SKM-1 treated with dmso at 0.1 percent for 144 hours (cell line): ENCODE data around the gene SPTB.

Experiments used
- DNase-seq: peaks from one replicate; lab custom pipeline; 2025; ENCODE audit not compliant: unreplicated experiment; lab: John Stamatoyannopoulos, UW

The SPTB gene

DNA sequence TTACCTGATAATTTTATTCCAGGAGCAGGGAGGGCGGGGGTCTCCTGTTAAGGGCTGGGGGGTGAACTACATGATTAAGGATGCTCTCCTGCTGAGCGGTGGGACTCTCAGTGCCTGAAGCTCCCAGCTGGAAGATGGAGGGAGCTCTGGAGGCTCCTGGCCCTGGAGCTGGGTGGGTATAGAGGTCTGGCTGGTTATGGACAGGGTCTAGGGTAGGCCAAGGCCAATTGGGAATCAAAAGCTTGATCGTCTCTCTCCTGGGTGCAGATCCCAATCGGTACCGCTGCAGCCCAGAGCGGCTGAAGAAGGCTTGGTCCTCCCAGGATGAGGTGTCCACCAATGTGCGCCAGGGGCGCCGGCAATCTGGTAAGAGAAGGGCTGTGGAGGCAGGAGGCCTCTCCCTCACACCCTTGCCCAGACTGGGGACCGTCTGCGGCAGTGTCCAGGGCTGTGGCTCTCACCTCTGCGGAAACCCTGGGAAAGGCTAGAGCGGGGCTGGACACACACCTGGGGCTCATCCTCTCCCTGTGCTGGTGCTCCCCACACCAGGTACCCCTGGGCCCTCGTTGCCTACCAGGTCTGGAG is 147.1 kb downstream of the SPTB start:
- no peak for DNase-seq

DNA sequence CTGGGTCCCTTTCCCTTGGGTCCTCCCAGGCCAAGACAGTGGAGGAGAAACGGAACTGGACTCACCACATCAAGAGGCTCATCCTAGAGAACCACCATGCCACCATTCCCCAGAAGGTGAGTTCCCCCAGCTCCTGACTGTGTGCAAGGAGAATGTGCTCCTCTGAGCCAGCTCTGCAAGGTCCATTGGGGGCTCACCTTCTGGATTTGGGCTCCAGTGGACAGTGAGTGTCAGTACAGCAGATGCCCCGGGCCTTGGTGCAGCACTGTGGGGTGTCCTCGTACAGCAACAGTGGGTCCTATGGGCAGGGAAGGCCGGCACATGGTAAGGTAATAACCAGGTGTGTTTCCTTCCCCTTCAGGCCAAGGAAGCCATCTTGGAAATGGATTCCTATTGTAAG is 147.6 kb downstream of the SPTB start:
- no peak for DNase-seq

DNA sequence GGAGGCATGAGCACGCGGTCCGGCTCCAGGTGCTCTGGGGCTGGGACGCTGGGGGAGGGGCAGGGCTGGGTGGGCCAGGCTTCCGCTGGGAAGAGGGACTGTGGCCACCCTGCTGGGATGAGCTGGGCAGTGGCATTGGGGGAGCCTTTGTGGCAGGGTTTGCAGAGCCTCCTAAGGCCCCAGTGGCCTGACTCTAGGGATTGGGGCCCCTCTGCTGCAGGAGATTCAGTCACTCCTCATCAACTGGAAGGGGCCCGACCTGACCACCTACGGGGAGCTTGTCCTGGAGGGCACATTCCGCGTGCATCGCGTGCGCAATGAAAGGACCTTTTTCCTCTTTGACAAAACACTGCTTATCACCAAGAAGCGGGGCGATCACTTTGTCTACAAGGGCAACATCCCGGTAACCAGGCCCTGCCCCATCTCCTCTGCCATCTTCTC is 148.5 kb downstream of the SPTB start:
- no peak for DNase-seq

DNA sequence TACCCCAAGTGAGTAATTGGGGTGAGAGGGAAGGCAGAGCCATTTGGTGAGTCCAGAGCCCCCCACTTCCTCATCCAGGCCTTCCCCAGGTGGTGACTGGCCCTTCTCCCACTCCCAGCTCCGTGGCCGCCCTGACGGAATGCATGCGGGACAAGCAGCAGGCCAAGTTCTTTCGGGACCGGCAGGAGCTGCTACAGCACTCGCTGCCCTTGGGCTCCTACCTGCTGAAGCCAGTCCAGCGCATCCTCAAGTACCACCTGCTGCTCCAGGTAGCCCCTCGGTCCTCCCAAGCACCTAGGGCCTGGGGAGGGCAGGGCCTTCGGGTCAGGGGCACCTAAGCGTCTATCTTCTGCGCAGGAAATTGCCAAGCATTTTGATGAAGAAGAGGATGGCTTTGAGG is 149.0 kb downstream of the SPTB start:
- DNase-seq = no peak

DNA sequence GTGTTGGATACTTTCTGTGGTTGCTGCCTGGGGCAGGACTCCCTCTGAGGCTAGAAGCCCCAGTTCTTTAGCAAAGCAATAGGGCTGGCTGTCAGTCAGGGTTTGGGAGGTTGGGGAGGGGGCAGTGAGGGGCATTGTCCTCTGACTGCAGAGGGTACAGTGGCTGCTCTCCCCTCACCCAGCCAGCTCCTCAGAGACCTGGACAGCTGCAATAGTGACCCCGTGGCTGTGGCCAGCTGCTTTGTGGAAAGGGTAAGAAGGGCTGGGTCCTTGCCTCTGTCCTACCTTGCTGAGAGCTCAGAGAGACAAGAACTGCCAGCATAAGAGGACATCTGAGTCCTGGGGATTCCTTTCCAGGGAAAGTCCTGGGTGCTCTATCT is 149.7 kb downstream of the SPTB start:
- DNase-seq = no peak

DNA sequence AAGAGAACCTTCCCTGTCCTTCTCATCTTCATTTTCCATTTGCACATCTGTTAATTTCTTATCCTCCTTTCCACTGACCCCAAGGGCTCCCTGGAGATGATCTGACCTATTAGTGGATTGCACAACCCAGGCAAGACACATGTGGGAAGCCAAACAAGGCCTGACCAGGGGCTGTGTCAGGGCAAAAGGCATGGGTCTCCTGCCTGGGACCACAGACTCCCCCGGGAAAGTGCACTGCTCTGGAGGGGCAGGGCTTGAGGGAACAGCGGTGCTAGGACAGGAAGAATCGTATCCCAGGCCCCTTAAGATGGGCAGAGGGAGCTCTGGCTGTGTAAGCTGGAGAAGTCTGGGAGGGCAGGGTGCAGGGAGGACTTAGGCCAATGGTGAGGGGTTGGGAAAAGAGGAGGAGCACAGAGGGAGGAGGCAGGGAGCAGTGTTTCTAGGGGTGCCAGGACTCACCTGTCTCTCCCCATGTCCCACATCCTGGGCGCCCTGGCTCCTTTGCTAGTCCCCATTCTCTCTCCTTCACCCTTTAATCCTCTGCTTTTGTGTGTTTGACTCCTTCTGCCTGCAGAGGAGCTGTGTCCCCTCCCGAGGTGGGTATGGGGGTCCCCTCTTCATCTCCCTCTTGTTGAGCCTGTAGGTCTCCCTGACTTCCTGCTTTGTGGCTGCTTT is 150.2 kb downstream of the SPTB start:
- DNase-seq = no peak

DNA sequence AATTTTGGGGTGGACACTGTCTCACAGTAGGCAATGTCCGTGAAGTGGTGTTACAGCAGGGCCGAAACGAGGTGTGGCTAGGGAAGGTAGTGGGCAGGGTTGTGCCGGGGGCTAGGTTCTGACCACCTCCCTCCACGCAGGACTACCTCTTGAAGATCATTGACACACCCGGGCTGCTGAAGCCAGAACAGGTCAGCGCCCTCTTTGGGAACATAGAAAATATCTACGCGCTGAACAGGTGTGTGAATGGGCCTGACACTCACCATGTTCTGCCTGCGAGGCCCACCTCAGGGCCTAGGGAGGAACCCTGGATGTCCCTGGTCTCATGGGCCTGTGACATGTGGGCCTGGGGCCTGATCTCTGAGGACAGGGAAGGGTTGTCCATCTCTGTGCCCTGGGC is 150.9 kb downstream of the SPTB start:
- DNase-seq = no peak

DNA sequence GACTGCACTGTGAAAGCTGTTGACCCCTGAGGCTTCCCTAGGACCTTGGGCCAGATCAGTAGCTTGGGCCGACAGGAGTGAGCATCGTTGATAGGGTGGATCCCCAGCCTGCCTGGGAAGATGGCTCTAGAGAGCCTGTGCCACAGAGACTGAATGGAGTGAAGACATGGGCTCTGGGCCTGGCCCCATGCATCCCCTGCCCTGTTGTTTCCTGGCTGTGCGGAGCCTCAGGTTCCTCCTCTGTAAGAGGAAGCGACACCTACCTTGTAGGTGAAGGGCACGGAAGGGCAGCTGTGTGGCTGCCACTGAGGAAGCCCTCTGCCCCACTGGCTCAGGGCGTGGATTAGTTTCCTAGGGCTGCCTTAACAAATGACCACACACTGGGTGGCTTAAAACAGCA is 151.6 kb downstream of the SPTB start:
- no peak for DNase-seq

DNA sequence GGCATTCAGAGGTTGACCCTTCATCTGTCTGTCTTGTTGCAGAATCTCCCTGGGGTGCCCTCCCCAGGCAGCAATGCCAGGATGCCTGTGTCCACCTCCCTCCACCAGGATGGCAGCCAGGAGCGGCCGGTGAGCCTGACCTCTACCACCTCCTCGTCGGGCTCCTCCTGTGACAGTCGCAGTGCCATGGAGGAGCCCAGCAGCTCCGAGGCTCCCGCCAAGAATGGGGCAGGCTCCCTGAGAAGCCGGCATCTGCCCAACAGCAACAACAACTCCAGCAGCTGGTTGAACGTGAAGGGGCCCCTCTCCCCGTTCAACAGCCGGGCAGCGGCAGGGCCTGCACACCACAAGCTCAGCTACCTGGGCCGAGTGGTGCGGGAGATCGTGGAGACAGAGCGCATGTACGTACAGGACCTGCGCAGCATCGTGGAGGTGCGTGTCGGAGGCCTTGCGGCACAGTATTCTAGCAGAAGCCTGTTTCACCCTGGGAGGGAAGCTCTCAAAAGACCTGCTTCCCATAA is 152.1 kb downstream of the SPTB start:
- no peak for DNase-seq

DNA sequence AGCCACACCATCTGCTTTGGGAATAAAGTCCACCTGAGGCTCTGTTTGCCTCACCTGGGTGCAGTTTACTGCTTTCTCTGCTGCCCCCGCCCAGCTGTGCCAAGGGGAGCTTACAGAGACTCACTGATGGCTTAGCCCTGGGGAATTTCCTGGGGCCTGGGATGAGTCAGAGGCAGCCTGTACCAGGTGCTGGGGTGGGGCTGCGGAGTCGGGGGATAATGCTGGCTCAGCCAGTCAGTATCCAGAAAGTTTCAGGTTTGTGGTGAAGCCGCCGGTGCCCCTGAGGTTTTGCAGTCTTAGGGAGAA is 153.2 kb downstream of the SPTB start:
- DNase-seq = no peak

DNA sequence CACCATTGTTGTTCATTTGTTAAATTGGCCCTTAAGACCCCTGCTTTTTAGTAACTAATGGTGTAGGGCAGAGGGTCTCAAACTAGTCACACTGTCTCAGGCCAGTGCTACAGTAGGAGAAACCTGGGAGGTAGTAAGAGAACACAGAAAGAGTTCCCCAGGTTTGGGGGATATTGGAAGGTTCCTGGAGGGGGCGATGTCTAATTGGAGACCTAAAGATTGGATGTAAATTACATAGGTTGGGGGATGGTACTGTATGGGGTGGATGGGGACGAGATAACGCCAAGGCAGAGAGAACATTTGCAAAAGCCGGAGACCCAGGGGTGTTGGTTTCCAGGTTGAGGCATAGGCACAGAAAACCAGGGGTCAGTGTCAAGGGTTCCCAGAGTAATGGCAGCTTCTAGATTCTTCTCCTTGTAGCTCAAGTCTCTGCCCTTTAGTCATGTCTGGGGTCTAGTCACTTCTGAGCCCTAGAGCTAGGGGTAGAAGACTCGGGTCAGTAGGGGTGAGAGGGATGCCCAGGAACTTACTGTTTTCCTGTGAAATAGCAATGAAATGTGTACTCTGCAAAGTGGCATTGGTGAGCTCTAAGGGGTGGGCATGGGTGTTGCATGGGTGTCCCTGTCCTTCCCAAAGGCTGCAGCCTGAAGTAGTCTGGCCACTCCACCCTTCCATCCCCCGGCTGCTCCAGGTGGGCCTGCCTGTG is 153.7 kb downstream of the SPTB start:
- no peak for DNase-seq

DNA sequence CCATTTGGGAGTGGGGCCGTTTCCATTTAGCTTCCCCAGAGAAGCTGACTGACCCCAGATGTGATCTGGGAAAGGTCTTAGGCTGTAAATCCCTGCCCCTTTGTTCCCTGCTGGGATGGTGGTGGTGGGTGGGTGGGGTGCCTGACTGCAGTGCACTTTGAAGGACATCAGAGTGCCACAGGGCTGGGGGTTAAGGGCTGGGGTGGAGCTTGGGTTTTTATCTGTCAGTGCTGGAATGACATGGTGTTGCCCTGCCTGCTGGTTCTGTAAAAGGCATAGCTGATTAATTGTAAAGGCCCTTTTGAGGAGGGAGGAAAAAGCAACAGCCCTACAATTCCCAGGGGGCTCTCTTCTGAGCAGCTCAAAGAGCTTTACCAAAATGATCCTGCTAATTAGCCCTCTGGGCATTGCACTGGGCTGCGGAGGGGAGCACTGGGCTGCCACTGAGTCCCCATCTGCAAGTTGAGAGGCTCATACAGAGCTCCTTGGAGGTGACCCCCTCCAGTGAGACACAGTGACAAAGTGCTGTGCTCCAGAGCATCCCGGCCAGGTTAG is 154.4 kb downstream of the SPTB start:
- DNase-seq = no peak

DNA sequence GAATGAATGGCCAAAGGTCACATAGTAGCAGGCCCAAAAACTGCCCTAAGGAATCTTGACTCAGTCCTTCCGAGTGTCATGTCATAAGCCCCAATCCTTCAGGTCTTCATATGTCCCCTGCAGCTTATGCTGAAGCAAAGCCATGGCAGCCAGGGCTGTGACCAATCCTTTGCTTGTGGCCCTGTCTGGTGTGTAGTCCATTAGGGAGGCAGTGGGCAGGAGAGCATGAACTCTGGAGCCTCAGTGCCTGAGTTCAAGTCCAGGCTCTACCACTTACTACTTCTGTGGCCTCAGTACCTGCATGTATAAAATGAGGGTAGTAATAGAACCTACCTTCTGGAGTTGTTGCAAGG is 155.2 kb downstream of the SPTB start:
- no peak for DNase-seq

DNA sequence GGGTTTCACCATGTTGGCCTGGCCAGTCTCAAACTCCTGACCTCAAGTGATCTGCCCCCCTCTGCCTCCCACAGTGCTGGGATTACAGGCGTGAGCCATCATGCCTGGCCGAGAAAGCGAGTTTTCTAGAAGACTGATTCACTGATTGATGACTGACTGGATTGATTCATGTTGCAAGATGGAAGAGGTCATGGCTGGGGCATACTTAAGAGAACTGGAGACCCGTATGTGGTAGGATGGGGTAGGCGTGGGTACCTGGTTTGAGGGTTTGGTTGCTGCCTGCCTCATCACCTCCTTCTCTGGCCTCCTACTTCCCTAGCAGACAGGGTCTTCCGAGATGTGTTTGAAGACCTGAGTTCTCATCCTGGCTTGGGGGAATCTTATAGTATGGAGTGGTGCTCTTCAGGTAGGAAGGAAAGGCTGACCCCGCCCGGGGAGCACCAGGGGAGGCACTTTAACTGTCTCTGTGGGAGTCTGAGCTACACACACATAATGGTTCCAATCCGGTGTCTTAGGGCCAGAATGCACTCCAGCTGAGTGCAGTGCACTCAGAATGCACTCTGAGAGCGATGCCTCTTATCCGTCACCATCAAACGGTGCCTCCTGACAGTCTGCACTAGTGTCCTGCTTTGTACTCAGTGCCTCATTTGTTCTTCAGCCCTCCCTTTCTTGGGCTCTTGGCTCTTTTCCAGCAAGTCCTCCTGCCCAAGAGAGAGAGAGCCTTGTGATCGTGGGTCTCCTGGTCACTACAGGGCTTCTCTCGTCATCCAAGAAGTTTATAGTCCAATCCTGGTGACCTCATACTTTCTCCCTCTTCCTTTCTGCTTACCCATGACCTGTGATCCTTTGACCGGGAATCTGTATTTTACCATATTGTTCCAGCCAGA is 155.8 kb downstream of the SPTB start:
- DNase-seq = no peak

DNA sequence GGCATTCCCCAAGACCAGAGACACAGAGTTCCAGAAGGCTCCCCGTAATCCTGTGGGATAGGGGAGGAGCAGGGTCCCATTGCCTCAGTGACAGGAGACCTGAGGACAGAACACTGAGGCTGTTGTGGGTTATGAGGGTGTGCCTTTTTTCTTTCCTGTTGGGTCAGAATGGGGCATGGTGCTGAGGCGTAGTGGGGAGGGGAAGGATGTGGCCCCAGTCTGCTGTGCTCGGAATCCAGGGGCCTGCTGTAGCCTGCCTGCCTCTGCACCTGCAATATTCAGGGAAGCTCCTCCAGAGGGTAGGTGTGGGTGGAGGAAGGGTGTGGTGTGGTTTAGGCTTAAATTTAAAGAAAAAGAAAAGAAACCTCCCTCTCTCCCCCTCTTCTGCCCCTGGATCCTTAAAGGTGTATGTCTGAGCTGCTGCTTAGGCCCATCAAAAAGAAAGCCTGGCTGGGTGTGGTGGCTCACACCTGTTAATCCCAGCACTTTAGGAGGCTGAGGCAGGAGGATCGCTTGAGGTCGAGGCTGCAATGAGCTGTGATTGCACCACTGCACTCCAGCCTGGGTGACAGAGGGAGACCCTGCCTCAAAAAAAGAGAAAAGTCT is 156.8 kb downstream of the SPTB start:
- DNase-seq = no peak

DNA sequence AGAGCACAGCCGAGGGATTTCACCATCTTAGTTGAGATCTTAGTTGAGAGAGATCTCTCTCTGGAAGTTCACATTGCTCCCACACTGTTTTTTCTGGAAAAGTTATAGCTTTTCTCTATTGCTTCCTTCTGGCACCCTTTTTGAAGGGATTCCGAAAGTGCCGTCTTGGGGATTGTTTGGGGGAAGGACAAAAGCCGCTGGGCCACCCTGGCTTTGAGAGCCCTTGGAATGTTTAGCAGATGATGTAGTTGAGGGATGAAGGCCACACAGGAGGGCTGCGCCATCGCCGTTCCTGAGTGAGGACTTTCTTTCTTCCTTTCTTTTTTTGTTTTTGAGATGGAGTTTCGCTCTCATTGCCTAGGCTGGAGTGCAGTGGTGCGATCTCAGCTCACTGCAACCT is 157.8 kb downstream of the SPTB start:
- DNase-seq = no peak

DNA sequence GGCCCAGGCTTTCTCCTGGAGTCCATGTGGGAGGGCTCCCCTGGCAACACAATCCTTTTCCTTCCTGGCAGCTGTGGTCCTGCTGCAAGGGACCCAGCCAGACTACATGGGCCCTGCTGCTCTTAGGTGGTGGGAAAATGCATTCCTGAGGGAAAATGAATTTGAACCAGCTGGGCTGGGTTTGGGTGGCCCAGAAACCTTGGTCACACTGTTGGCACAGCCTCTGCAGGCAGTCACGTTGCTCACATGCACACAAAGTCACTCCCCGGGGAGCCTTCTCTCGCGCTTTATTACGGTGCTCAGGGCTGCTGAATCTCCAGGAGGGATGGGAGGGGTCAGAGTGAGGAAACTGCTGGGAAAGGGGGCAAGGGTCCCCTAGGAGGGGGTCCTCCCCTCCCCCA is 158.3 kb downstream of the SPTB start:
- DNase-seq = no peak

DNA sequence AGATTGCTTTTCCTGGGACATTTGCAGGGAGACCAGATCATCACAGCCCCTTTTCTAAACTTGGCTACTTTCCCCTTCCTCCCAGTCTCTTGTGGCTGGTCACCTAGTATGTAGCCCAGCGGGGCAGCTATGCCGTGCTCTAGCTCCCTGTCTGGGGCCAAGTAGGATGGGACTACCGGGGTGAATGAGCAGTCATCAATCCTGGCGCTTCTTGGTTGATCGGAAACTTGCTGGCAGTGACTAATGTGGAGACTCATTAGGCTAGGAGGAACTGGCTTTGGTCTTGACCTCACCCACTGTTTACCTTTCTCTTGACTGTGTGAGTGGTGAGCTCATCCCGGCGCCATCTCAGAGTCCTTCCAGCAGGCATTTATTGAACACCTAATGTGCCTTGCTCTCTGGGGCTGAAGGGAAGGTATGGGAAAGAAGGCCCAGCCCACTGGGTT is 159.6 kb downstream of the SPTB start:
- no peak for DNase-seq

DNA sequence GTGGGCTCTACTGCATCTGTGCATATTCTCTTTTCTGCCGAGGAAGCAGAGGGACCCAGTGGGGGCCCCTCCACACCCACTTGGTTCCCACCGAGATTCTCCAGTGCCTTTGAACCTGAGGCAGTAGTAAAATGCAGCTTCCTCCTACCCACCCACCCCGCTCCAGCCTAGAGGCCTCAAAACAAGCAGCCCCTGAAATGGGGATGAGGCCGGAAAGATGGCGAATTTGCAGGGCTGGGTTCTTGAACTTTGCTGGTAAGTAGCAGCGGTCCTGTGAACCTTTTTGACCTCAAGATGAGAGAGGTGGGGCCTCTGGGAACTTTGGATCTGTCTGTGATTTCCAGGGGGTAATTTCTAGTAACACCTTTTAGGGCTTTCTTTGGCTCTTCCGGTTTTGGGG is 160.1 kb downstream of the SPTB start:
- no peak for DNase-seq

DNA sequence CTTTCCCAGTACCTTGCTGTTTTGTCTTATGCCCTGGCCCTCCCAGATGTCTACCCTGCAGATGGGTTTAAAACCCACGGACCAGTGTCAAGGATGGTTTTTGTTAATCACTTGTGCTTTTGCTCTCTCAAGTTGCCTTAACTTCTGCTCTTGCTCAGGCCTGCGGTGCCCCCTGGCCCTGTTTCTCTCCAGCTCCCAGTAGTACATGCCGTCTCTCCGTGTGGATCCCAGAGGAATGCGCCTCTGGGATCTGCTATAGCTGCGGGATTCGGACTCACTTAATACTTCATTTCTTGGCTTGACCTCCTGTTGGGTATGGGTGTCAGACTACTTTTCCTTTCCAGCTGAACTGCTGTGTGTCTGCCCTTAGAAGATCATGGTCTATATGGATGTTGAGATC is 160.9 kb downstream of the SPTB start:
- DNase-seq = no peak

DNA sequence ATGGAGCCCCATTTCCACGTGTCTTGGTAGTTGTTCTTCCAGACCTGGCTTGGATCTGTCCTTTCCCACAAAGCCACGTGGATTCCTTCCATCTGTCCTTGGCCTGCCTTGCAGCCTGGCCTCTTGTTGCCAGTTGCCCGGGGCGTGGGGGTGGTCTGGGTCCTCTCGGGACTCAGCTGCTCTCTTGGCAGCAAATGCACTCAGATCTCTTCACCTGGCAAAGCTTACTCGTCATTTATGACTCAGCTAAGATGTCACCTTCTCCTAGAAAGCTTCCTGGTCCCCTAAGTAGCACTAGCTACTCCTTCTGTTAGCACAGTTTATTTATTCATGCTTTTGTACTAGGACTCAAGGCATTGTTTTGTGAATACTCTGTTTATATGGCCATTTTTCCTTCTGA is 161.8 kb downstream of the SPTB start:
- no peak for DNase-seq
